ENCODE data around the gene FAM50B.

DNA sequence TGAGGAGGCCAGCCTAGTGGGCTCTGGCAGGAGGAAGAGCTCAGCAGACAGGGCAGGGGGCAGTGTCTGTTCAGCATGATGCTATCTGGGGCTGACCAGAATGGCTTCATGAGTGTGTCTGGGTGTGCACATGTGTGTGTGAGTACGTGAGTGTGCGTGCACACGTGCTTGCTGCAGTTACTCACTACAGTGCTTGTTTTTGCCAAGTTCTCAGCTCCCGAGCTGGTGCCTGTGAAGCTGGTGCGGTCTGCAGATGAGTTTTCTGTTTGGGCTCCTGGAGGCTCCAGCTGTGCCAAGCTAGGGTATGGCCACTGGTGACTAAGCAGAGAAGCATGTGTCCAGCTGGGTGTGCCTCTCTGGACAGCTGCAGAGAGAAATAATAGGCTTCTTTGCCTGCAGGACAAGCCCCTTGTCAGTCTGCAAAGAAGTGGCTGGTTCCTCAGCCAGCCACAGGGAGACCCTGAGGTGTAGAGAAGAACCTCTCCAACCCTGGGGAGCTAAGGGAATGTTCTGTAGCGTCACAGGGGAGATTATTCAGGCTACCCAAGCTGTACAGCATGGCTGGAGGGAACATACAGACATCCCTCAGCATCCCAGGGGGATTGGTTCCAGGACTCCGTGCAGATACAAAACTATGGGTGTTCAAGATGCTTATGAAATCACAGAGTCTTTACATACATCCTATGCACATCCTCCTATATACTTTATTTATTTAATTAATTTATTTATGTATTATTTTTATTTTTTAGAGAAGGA is 40.2 kb upstream of the FAM50B start:
- TF ChIP-seq, protein P1, sequence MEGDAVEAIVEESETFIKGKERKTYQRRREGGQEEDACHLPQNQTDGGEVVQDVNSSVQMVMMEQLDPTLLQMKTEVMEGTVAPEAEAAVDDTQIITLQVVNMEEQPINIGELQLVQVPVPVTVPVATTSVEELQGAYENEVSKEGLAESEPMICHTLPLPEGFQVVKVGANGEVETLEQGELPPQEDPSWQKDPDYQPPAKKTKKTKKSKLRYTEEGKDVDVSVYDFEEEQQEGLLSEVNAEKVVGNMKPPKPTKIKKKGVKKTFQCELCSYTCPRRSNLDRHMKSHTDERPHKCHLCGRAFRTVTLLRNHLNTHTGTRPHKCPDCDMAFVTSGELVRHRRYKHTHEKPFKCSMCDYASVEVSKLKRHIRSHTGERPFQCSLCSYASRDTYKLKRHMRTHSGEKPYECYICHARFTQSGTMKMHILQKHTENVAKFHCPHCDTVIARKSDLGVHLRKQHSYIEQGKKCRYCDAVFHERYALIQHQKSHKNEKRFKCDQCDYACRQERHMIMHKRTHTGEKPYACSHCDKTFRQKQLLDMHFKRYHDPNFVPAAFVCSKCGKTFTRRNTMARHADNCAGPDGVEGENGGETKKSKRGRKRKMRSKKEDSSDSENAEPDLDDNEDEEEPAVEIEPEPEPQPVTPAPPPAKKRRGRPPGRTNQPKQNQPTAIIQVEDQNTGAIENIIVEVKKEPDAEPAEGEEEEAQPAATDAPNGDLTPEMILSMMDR (conservative IDR thresholded peaks at IDR 0.05; ENCODE audit: low read length), result no peak
- TF ChIP-seq EZH2phosphoT487 (IDR thresholded peaks at IDR 0.05; ENCODE audit: borderline replicate concordance, low read depth, low read length), result no peak
